GM20000 (cell line): ENCODE measurements around the gene CBLC.
A peak's percentile ranks its signal among the peaks of the same experiment; 100 is the strongest.

Experiments
- DNase-seq: peaks from one replicate; pipeline ENCODE4 v3.0.0; 2012; ENCODE audit warnings: low spot score
- CTCF ChIP-seq: IDR thresholded peaks from 2 replicates; pipeline ENCODE4 v1.5.1; 2012; ENCODE audit warnings: mild to moderate bottlenecking, control low read depth; ENCODE audit errors: extremely low read depth, missing control alignments

Gene CBLC

GRCh38 chr19:44746946-44747738 is 30.5 kb upstream of the CBLC start:
- DNase-seq, result peak; percentile 87
- TF ChIP-seq CTCF, result no peak

- no peak for DNase-seq
These were observed 29.8 kb upstream of the CBLC start for GRCh38 chr19:44747739-44748425.

GRCh38 chr19:44748426-44749254 is 29.1 kb upstream of the CBLC start, which contains the start of gene BCL3:
Gene BCL3, plus strand, starts transcription at chr19:44748708. Its CDS starts 83 bp downstream, at chr19:44748791.
- TF ChIP-seq CTCF, result no peak
- peak; percentile 93 for DNase-seq

More at GRCh38 chr19:44747739-44748425, 29.8 kb upstream of the CBLC start:
- no peak for TF ChIP-seq CTCF

GRCh38 chr19:44749292-44749691 is 28.4 kb upstream of the CBLC start:
- DNase-seq, result no peak

GRCh38 chr19:44749994-44750393 is 27.7 kb upstream of the CBLC start:
- no peak for TF ChIP-seq CTCF
- DNase-seq, result no peak

More at GRCh38 chr19:44749292-44749691, 28.4 kb upstream of the CBLC start:
- no peak for TF ChIP-seq CTCF

GRCh38 chr19:44752123-44752815 is 25.4 kb upstream of the CBLC start:
- no peak for TF ChIP-seq CTCF
- DNase-seq, result no peak
